K562 (cell line): Measurements from ENCODE around the gene TMEM132D. TPM values are rescaled to one million over a fixed set of nuclear protein-coding genes. Genes with fewer than 3 reads are reported as not detected.

Source experiments
- ATAC-seq: fragments of 200-7000 bp; cut with Tn5 transposase; 3 replicates; pipeline ENCODE4 v1.9.1; 2020; ENCODE audit warnings: moderate library complexity
- BruUV-seq: library from RNA; stranded (reverse); fragments of 400-500 nt; replicated peaks from 2 replicates; lab custom pipeline; 2021; lab: Mats Ljungman, UMichigan
- CTCF ChIA-PET: fragments of 300-600 bp; formaldehyde crosslinking; extraction: SDS; loops from one replicate; lab custom pipeline; 2021; ENCODE audit warnings: low intra/inter-chr PET ratio; lab: Yijun Ruan, JAX
- POLR2A ChIA-PET: fragments of 300-600, 350-650 bp; sonication (Branson Sonifier 250); formaldehyde crosslinking; extraction: SDS; loops from one replicate; lab custom pipeline; 2021; ENCODE audit warnings: antibody characterized with exemption, inconsistent platforms; lab: Yijun Ruan, JAX
- DNase-seq, 4 experiments: peaks; one replicate each; pipeline versions ENCODE4 v3.0.0 to v3.0.0-alpha.2; 2011 to 2018; ENCODE audit warnings: low spot score in 3 of 4, mixed read lengths in 3 of 4; ENCODE audit errors: extremely low read depth in 1 of 4
- FAIRE-seq: peaks from 2 replicates; lab custom pipeline; 2011; peaks lifted over from hg19 to GRCh38; lab: Jason Lieb, UNC
- H2AFZ ChIP-seq: 2 replicates; pipeline ENCODE4 v1.6.0; 2011; ENCODE audit warnings: low read depth, low read length, control low read depth, inconsistent platforms
- H3K27ac ChIP-seq: fragments of 200-600 bp; 3 replicates; pipeline ENCODE4 v1.8.0; 2011; ENCODE audit warnings: low read depth, mild to moderate bottlenecking, control low read depth, inconsistent platforms, low read length, moderate library complexity, mixed read lengths; ENCODE audit errors: extremely low read depth
- H3K27me3 ChIP-seq, 2 experiments: fragments of 300-600 bp in 1 of 2; 2 replicates in 1 of 2; 3 replicates in 1 of 2; pipeline versions ENCODE4 v1.6.0 to v1.8.0; 2011; ENCODE audit warnings: inconsistent platforms in 2 of 2, low read length in 2 of 2, mild to moderate bottlenecking in 1 of 2, mixed read lengths in 1 of 2, moderate library complexity in 1 of 2; ENCODE audit not compliant: control insufficient read depth in 2 of 2, insufficient read depth in 2 of 2
- H3K36me3 ChIP-seq: fragments of 300-600 bp; 3 replicates; pipeline ENCODE4 v1.8.0; 2011; ENCODE audit warnings: mild to moderate bottlenecking, low read length, inconsistent platforms; ENCODE audit not compliant: control insufficient read depth, insufficient read depth
- H3K4me1 ChIP-seq, 2 experiments: fragments of 200-600 bp in 1 of 2; replicated peaks in 1 of 2; 2 replicates in 1 of 2; 3 replicates in 1 of 2; pipeline versions ENCODE4 v1.5.1 to v1.8.0; 2011; ENCODE audit warnings: inconsistent platforms in 2 of 2, low read length in 2 of 2, mild to moderate bottlenecking in 1 of 2, mixed read lengths in 1 of 2, moderate library complexity in 1 of 2; ENCODE audit not compliant: control insufficient read depth in 2 of 2, insufficient read depth in 2 of 2
- H3K4me2 ChIP-seq: 2 replicates; pipeline ENCODE4 v1.6.1; 2011; ENCODE audit warnings: low read length, control low read depth, inconsistent platforms, mixed read lengths; ENCODE audit not compliant: insufficient read depth
- H3K4me3 ChIP-seq: fragments of 200-600 bp; sonication (generic), shearing (Covaris generic); 2 replicates; pipeline ENCODE4 v1.5.1; 2016; ENCODE audit warnings: control low read depth, inconsistent platforms
- H3K79me2 ChIP-seq: fragments of 200-600 bp; 3 replicates; pipeline ENCODE4 v1.8.0; 2011; ENCODE audit warnings: low read length, inconsistent platforms; ENCODE audit not compliant: control insufficient read depth, insufficient read depth
- H3K9ac ChIP-seq, 2 experiments: 2 replicates each; pipeline versions ENCODE4 v1.6.0 to v1.6.1; 2011; ENCODE audit warnings: low read depth in 2 of 2, low read length in 2 of 2, control low read depth in 1 of 2, inconsistent platforms in 1 of 2, mild to moderate bottlenecking in 1 of 2, mixed read lengths in 1 of 2; ENCODE audit not compliant: insufficient read depth in 1 of 2
- H3K9me1 ChIP-seq: one replicate; pipeline ENCODE4 v1.6.0; 2011; ENCODE audit warnings: inconsistent platforms, mild to moderate bottlenecking, low read length, moderate library complexity; ENCODE audit not compliant: control insufficient read depth, insufficient read depth
- H3K9me3 ChIP-seq: replicated peaks from 2 replicates; pipeline ENCODE4 v1.5.1; 2011; ENCODE audit warnings: low read depth, low read length, inconsistent platforms; ENCODE audit not compliant: control insufficient read depth, insufficient read depth
- H4K20me1 ChIP-seq: replicated peaks from 2 replicates; pipeline ENCODE4 v1.6.1; 2011; ENCODE audit warnings: low read length, inconsistent platforms, mixed read lengths; ENCODE audit not compliant: control insufficient read depth, insufficient read depth
- CHD4 ChIP-seq: fragments of 200-600 bp; sonication (generic); IDR thresholded peaks from 3 replicates; pipeline ENCODE4 v1.6.1; 2012; ENCODE audit warnings: low read depth, mild to moderate bottlenecking, mixed read lengths, low read length, inconsistent platforms; ENCODE audit not compliant: insufficient read depth, insufficient replicate concordance, poor library complexity, severe bottlenecking
- CREB1 ChIP-seq, 2 experiments: sonication (generic) in 1 of 2; formaldehyde crosslinking in 1 of 2; IDR thresholded peaks; 2 replicates each; pipeline versions ENCODE4 v1.6.1 to v1.8.0; 2012 to 2022; ENCODE audit warnings: inconsistent platforms in 1 of 2, mild to moderate bottlenecking in 1 of 2, missing genetic modification reagents in 1 of 2, moderate library complexity in 1 of 2
- HCFC1 ChIP-seq: IDR thresholded peaks from 2 replicates; pipeline ENCODE4 v1.6.1; 2012; ENCODE audit warnings: low read depth, low read length, improper control_type of control experiment
- HMG20A ChIP-seq: fragments of 450-650 bp; formaldehyde crosslinking; conservative IDR thresholded peaks from 2 replicates; pipeline ENCODE4 v1.4.0; 2020; ENCODE audit warnings: mild to moderate bottlenecking, mixed read lengths
- MYC ChIP-seq, 2 experiments: fragments of 250-450 bp in 1 of 2; sonication (Bioruptor Pico) in 1 of 2; IDR thresholded peaks; 2 replicates each; pipeline versions ENCODE4 v1.5.1 to v1.6.1; 2012 to 2021; ENCODE audit warnings: low read depth in 2 of 2, borderline replicate concordance in 1 of 2, improper control_type of control experiment in 1 of 2, low read length in 1 of 2, mild to moderate bottlenecking in 1 of 2, moderate library complexity in 1 of 2
- NR2F6 ChIP-seq: fragments of 450-650 bp; formaldehyde crosslinking; IDR thresholded peaks from 2 replicates; pipeline ENCODE4 v1.4.0; 2020; ENCODE audit warnings: mild to moderate bottlenecking
- PCBP1 ChIP-seq: fragments of 200-400 bp; formaldehyde crosslinking; IDR thresholded peaks from 2 replicates; pipeline ENCODE4 v1.6.1; 2018; ENCODE audit warnings: mild to moderate bottlenecking, low read depth, low read length; ENCODE audit not compliant: poor library complexity, severe bottlenecking
- PCBP2 ChIP-seq: fragments of 200-400 bp; formaldehyde crosslinking; IDR thresholded peaks from 2 replicates; pipeline ENCODE4 v1.6.1; 2018; ENCODE audit warnings: low read length, low read depth, mild to moderate bottlenecking, moderate library complexity; ENCODE audit not compliant: poor library complexity, severe bottlenecking
- PML ChIP-seq: IDR thresholded peaks from 2 replicates; pipeline ENCODE4 v1.6.1; 2012; ENCODE audit warnings: low read length, inconsistent platforms
- PREB ChIP-seq: sonication (generic); formaldehyde crosslinking; IDR thresholded peaks from 2 replicates; pipeline ENCODE4 v1.8.1; 2023; ENCODE audit warnings: mild to moderate bottlenecking, missing genetic modification reagents
- SETDB1 ChIP-seq: IDR thresholded peaks from one replicate; pipeline ENCODE4 v1.6.1; 2012; ENCODE audit warnings: low read length, control low read depth, inconsistent platforms
- TEAD4 ChIP-seq, 2 experiments: sonication (generic) in 1 of 2; formaldehyde crosslinking in 1 of 2; IDR thresholded peaks; 2 replicates each; pipeline versions ENCODE4 v1.6.1 to v1.8.0; 2012 to 2022; ENCODE audit warnings: borderline replicate concordance in 1 of 2, inconsistent platforms in 1 of 2, low read length in 1 of 2, mild to moderate bottlenecking in 1 of 2, missing genetic modification reagents in 1 of 2
- ZFP91 ChIP-seq: sonication (generic); formaldehyde crosslinking; IDR thresholded peaks from 2 replicates; pipeline ENCODE4 v1.8.0; 2022; ENCODE audit warnings: mild to moderate bottlenecking, missing genetic modification reagents
- ZNF217 ChIP-seq: sonication (generic); formaldehyde crosslinking; IDR thresholded peaks from 2 replicates; pipeline ENCODE4 v1.8.0; 2022; ENCODE audit warnings: mild to moderate bottlenecking, missing genetic modification reagents
- ZNF324 ChIP-seq: fragments of 250-450 bp; sonication (Bioruptor Pico); IDR thresholded peaks from 2 replicates; pipeline ENCODE4 v1.4.0; 2020; ENCODE audit warnings: mild to moderate bottlenecking
- WGBS: fragments of 100-300 bp; shearing (Covaris generic); methylation state at CpG from one replicate; pipeline ENCODE4 v1.1.6; 2016; ENCODE audit warnings: low coverage, mixed read lengths; ENCODE audit not compliant: insufficient coverage; ENCODE audit errors: missing lambda C conversion rate; 5-methylcytosine and 5-hydroxymethylcytosine counted together
- in situ Hi-C: fragments of 300-500 bp; cut with MboI; formaldehyde crosslinking; loops from 4 replicates; pipeline ENCODE4 v1.15.0; 2018; ENCODE audit warnings: inconsistent platforms, mixed read lengths
- intact Hi-C: fragments of 100-400 bp; cut with micrococcal nuclease; formaldehyde crosslinking; loops from 2 replicates; pipeline ENCODE4 v1.14.2; 2022
- polyA plus RNA-seq, 8 experiments: library from polyadenylated mRNA; depleted of rRNA in 4 of 8; stranded (reverse) in 5 of 8; unstranded in 3 of 8; fragments of >200 nt; fragmentation: Nextera tagmentation in 2 of 8; fragmentation: Illumina TruSeq in 1 of 8; extraction: Ambion mirVana in 2 of 8; extraction: Trizol in 1 of 8; gene quantifications; 2 replicates each; pipeline versions ENCODE4 v1.2.1 to v1.2.3, GENCODE V29; 2011 to 2014; ENCODE audit warnings: inconsistent platforms in 1 of 8, missing spikeins in 1 of 8
- total RNA-seq, 7 experiments: library from RNA; depleted of rRNA in 6 of 7; stranded (reverse); fragments of >200 nt in 6 of 7; fragmentation: Illumina TruSeq in 2 of 7; extraction: Trizol in 2 of 7; gene quantifications; 2 replicates each; pipeline versions ENCODE4 v1.2.1 to v1.2.3, GENCODE V29; 2011 to 2021; ENCODE audit warnings: low replicate concordance in 1 of 7
- TF ChIP-seq, protein P1 (sequence below): fragments of 250-450 bp; sonication (Bioruptor Pico); IDR thresholded peaks from 2 replicates; pipeline ENCODE4 v1.9.0; 2021; ENCODE audit warnings: mild to moderate bottlenecking
- TF ChIP-seq, protein P2 (sequence below), 2 experiments: fragments of 200-800 bp in 1 of 2; sonication (Bioruptor generic) in 1 of 2; sonication (generic) in 1 of 2; formaldehyde crosslinking in 1 of 2; IDR thresholded peaks in 1 of 2; conservative IDR thresholded peaks in 1 of 2; 2 replicates each; pipeline versions ENCODE4 v1.5.0 to v1.6.1; 2016 to 2020; ENCODE audit warnings: missing compliant biosample characterization in 1 of 2, missing genetic modification characterization in 1 of 2, missing genetic modification reagents in 1 of 2

TMEM132D gene
- total and polyA plus RNA-seq, 9 of the 15 experiments (the other 6 are each of a cell fraction or from before 2014, with no cell fraction given), result not detected

- in situ Hi-C loops, result no loop called here
- Histone ChIP-seq H3K9me3 (no peaks in the 10 kb centered on the region), H3K36me3 (no peaks in the 10 kb centered on the region), H4K20me1 (no peaks in the 10 kb centered on the region; the same call in 1 of the 2 replicates), H3K4me3 (no peak overlapping the region), H3K27ac (no peak overlapping the region), H2AFZ (no peak overlapping the region), H3K4me2 (no peak overlapping the region), H3K9ac (no peak overlapping the region), H3K4me1 (no peaks in the 10 kb centered on the region), H3K79me2 (no peaks in the 10 kb centered on the region), H3K27me3 (no peaks in the 10 kb centered on the region), H3K9me1 (no peaks in the 10 kb centered on the region)
- no TSS peak for BruUV-seq
- DNase-seq (no peak), ATAC-seq (no peak), FAIRE-seq (no peak)
- ChIA-PET POLR2A (no interaction called here), CTCF (interaction anchor here (0.6 kb wide), 1 partner anchor 1622 kb away, joined by 4 read pairs; no protein-coding TSS in a partner anchor)
- WGBS, result 0% methylated on average over 8 of the region's 9 CpGs
- intact Hi-C loops, result no loop called here
- TF ChIP-seq CHD4 (no peak), ZFP91 (CRISPR knock-in tag) (no peak), MYC (IDR thresholded peaks at IDR 0.05; ENCODE audit: low read depth, low read length) (no peak), MYC (CRISPR knock-in tag; IDR thresholded peaks at IDR 0.05; ENCODE audit: borderline replicate concordance, low read depth) (no peak), TEAD4 (IDR thresholded peaks at IDR 0.05; ENCODE audit: low read length) (no peak), TEAD4 (CRISPR knock-in tag; IDR thresholded peaks at IDR 0.05; ENCODE audit: borderline replicate concordance) (no peak), PREB (CRISPR knock-in tag) (no peak), SETDB1 (no peak), HCFC1 (no peak), CREB1 (IDR thresholded peaks at IDR 0.05) (no peak), CREB1 (CRISPR knock-in tag; IDR thresholded peaks at IDR 0.05) (no peak), PML (no peak), NR2F6 (CRISPR knock-in tag) (no peak), PCBP1 (no peak), ZNF217 (no peak), HMG20A (CRISPR knock-in tag) (no peak), PCBP2 (no peak), ZNF324 (CRISPR knock-in tag) (no peak)
- TF ChIP-seq, protein P1, sequence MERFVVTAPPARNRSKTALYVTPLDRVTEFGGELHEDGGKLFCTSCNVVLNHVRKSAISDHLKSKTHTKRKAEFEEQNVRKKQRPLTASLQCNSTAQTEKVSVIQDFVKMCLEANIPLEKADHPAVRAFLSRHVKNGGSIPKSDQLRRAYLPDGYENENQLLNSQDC (CRISPR knock-in tag), result no peak
- TF ChIP-seq, protein P2, sequence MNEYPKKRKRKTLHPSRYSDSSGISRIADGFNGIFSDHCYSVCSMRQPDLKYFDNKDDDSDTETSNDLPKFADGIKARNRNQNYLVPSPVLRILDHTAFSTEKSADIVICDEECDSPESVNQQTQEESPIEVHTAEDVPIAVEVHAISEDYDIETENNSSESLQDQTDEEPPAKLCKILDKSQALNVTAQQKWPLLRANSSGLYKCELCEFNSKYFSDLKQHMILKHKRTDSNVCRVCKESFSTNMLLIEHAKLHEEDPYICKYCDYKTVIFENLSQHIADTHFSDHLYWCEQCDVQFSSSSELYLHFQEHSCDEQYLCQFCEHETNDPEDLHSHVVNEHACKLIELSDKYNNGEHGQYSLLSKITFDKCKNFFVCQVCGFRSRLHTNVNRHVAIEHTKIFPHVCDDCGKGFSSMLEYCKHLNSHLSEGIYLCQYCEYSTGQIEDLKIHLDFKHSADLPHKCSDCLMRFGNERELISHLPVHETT (CRISPR knock-in tag; conservative IDR thresholded peaks at IDR 0.05 in 1 of 2, IDR thresholded peaks at IDR 0.05 in 1 of 2), result no peak
These were observed 78.5 kb downstream of the TMEM132D start for GRCh38 chr12:129825316-129825715.
